ENCODE measurements around the gene NEBL. TPM values are rescaled to one million over a fixed set of nuclear protein-coding genes. Genes with fewer than 3 reads are reported as not detected.

NEBL gene
- total RNA-seq, 2 experiments from 2014 or later, result not detected

DNA sequence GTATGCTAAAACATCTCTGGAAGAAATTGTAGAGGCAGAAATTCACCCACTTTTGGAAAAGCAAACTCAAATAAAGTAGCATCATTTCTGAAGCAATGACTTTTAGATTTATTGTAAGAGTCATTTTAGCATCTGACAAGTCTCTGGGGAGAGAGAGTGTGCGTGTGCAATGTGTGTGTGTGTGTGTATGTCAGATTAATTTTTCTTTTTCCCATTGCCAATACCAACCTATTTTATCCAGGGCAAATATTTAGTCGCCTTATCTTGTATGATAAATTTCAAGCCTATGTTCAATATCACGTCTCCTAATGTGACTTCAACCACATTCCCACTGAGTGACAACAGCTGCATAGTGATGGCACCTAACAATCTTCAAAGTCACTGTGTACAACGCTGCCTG is 101.7 kb downstream of the NEBL start:
- no peak overlapping the region for H3K4me3 Mint-ChIP-seq
- H3K27ac Mint-ChIP-seq, result no peak overlapping the region
- POLR2A ChIA-PET, result no interaction called here
- H3K36me3 Mint-ChIP-seq (ENCODE audit: low read depth), result no peaks in the 10 kb centered on the region
- no peaks in the 10 kb centered on the region for H3K27me3 Mint-ChIP-seq (ENCODE audit: low read depth)
- H3K9me3 Mint-ChIP-seq (ENCODE audit: insufficient read depth), result no peaks in the 10 kb centered on the region
- ATAC-seq, result no peak
- CTCF ChIA-PET, result no interaction called here
- H3K4me1 Mint-ChIP-seq (ENCODE audit: low read depth), result no peaks in the 10 kb centered on the region
- no peak for DNase-seq

DNA sequence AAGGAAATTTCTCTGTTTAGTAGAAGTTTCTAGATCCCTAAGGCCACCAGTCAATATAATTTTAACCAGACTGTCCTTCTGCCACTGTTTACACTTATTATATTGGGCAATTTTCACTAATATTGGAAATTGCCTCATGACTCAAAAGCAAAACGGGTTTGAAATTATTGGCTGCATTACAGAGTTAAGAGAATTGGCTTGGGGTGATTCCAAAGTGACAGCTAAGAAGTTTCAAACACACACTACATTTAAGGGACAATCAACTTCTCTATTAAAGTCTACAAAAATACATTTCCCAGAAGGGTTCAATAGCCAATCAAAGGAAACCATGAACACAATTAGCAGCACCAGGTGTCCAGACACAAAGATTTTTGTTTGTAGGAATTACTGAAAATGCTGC is 111.9 kb downstream of the NEBL start:
- Mint-ChIP-seq H3K4me1 (ENCODE audit: low read depth) (no peaks in the 10 kb centered on the region), H3K9me3 (ENCODE audit: insufficient read depth) (peaks cover 4% of the 10 kb centered on the region), H3K36me3 (ENCODE audit: low read depth) (no peaks in the 10 kb centered on the region), H3K27ac (no peak overlapping the region), H3K27me3 (ENCODE audit: low read depth) (no peaks in the 10 kb centered on the region), H3K4me3 (no peak overlapping the region)
- no peak for DNase-seq
- ATAC-seq, result no peak
- POLR2A ChIA-PET, result no interaction called here
- CTCF ChIA-PET, result no interaction called here

DNA sequence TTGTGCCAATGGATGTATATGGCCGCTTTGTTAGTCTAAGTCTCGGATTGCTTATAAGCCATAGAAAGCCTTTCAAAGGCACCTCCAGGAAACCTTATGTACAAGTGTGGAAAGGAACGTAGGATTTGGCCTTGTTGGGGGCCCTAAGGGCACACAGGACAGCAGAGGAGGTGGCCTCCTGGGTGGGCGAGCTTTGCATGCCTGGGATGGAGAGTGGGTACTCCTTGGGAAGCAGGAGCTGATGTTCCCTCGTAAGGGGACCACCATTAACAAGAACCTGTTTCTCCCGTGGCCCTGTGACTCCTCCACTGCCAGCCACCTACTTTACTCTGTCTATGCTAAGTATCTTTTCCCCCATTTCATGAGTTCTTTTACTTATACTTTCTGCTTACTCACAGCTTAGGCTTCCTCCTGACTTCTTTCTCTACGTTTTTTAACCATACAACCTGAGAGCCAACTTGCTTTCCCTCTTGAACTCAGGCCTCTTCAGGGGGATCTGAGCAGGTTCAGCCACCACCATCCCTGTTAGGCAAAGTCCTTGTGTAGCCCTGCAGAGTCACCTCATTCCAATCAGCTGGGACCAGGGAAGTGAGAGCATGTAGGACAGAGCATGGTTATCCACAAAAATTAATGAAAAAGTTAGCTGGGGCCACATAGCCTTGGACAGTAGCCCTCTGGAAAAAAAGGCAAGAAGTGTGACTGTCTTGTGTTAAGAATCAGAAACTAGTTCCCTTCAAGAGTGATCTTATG is 118.9 kb downstream of the NEBL start:
- no peaks in the 10 kb centered on the region for H3K4me1 Mint-ChIP-seq (ENCODE audit: low read depth)
- H3K27ac Mint-ChIP-seq, result no peak overlapping the region
- CTCF ChIA-PET, result no interaction called here
- H3K27me3 Mint-ChIP-seq (ENCODE audit: low read depth), result no peaks in the 10 kb centered on the region
- no peaks in the 10 kb centered on the region for H3K36me3 Mint-ChIP-seq (ENCODE audit: low read depth)
- POLR2A ChIA-PET, result no interaction called here
- ATAC-seq (no peak), DNase-seq (no peak)
- H3K4me3 Mint-ChIP-seq, result no peak overlapping the region
- no peaks in the 10 kb centered on the region for H3K9me3 Mint-ChIP-seq (ENCODE audit: insufficient read depth)

DNA sequence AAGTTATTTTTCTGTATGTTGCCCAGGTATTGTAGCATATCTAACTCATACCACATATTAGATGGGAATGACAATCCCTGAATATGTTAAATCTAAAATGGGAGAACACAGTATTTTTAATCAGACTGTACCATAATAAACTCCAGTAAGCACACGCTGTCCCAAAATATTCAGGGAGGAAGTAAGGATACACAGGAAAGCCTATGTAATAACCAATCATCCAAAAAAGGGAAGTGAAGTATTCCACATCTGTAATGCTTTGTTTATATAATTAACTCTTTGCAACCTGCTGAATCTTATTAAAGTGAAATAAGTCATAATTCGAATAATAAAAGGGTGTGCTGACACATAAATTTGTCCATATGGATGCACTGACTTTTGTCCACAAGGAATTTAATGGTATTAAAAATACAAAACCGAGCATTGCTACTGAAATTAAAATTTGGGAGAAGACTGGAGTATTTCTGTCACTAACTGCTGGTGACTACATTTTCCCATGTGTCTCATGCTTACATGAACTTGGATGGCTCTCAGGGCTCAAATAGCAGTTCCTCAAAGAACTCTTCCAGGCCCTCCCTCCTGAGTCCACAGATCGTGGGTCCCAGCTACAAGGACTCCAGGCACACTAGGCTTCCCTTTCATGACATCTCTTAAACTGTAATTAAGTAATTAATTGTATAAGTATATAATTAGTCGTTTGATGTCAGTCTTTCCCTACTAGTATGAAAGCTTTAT is 120.6 kb downstream of the NEBL start:
- DNase-seq (no peak), ATAC-seq (no peak)
- no peak overlapping the region for H3K4me3 Mint-ChIP-seq
- H3K9me3 Mint-ChIP-seq (ENCODE audit: insufficient read depth), result no peaks in the 10 kb centered on the region
- ChIA-PET CTCF (no interaction called here), POLR2A (no interaction called here)
- H3K27me3 Mint-ChIP-seq (ENCODE audit: low read depth), result no peaks in the 10 kb centered on the region
- H3K4me1 Mint-ChIP-seq (ENCODE audit: low read depth), result no peaks in the 10 kb centered on the region
- H3K36me3 Mint-ChIP-seq (ENCODE audit: low read depth), result no peaks in the 10 kb centered on the region
- H3K27ac Mint-ChIP-seq, result no peak overlapping the region

DNA sequence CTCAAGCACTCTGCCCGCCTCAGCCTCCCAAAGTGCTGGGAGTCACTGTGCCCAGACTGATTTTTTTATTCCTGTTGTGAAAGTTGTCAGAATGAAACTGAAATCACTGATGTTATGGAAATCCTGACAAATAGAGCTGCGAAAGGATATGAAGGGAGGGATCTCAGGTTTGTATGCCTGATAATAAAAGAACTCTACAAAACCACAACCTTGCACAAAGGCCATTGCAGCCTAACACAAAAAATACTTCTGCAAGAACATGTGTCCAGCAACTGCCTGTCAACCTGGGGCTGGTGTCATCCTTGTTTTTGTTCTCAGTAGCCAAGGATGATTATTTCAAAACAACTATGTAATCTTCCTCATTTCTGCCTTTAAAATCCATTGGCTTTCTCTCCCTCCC is 126.1 kb downstream of the NEBL start:
- DNase-seq, result no peak
- no peak for ATAC-seq
- ChIA-PET CTCF (no interaction called here), POLR2A (no interaction called here)
- H3K27me3 Mint-ChIP-seq (ENCODE audit: low read depth), result no peaks in the 10 kb centered on the region
- H3K4me1 Mint-ChIP-seq (ENCODE audit: low read depth), result no peaks in the 10 kb centered on the region
- no peak overlapping the region for H3K4me3 Mint-ChIP-seq
- H3K36me3 Mint-ChIP-seq (ENCODE audit: low read depth), result no peaks in the 10 kb centered on the region
- H3K9me3 Mint-ChIP-seq (ENCODE audit: insufficient read depth), result no peaks in the 10 kb centered on the region
- no peak overlapping the region for H3K27ac Mint-ChIP-seq

DNA sequence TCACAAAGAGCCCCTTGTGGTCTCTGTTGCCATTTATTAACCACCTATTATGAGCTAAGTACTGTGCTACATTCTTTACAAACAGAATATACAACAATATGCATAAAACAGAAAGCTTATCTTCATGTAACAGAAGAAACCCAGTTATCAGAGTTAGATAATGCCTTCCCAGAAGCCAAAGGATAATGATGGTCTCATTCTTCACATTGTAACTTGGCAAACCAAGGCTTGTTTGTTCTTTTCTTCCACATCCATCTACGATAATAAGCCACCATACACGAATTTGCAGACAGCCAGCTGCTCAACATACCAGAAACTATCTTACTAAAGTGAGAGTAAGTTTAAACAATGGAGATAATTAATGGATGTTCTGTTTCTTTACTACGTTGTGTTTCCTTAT is 127.6 kb downstream of the NEBL start:
- DNase-seq (no peak), ATAC-seq (no peak)
- ChIA-PET POLR2A (no interaction called here), CTCF (no interaction called here)
- no peaks in the 10 kb centered on the region for H3K9me3 Mint-ChIP-seq (ENCODE audit: insufficient read depth)
- H3K36me3 Mint-ChIP-seq (ENCODE audit: low read depth), result no peaks in the 10 kb centered on the region
- H3K27ac Mint-ChIP-seq, result no peak overlapping the region
- H3K27me3 Mint-ChIP-seq (ENCODE audit: low read depth), result no peaks in the 10 kb centered on the region
- no peaks in the 10 kb centered on the region for H3K4me1 Mint-ChIP-seq (ENCODE audit: low read depth)
- no peak overlapping the region for H3K4me3 Mint-ChIP-seq

DNA sequence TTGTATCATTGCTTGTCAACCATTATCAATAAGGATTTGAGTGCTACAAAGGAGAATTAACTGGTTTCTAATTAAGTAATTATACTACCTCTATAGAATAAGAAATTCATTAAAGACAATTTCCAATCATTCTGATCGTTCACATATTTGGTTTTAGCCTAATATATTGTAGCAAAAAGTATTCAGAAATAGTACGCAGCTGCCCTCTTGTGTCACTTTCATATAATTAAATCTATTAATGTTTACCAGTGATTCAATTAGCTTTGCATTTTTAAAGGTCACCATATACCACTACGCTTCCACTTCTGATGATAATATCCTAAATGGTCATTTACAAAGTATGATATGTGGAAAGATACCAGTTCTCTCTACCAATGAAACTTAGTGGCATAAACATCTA is 128.3 kb downstream of the NEBL start:
- ChIA-PET CTCF (no interaction called here), POLR2A (no interaction called here)
- Mint-ChIP-seq H3K4me1 (ENCODE audit: low read depth) (no peaks in the 10 kb centered on the region), H3K27me3 (ENCODE audit: low read depth) (no peaks in the 10 kb centered on the region), H3K4me3 (no peak overlapping the region), H3K27ac (no peak overlapping the region), H3K9me3 (ENCODE audit: insufficient read depth) (no peaks in the 10 kb centered on the region), H3K36me3 (ENCODE audit: low read depth) (no peaks in the 10 kb centered on the region)
- no peak for ATAC-seq
- DNase-seq, result no peak

DNA sequence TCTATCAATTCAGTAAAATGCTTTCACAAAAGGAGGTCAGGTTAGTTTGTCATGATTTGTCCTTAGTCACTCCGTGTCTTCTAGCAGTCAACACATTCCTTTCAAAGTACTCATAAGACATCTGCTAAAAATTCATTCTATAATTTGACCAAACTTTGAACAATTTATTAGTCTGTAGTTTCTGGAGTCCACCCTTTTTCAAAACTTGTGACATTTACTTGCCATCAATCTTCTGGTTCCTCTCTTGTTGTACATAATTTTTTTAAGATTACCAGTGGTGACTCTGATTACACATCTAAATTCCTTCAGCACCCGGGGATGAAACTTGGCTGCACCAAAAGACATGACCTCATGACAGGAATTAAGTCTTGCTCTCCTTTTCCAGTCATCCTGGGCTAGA is 130.1 kb downstream of the NEBL start:
- no peak overlapping the region for H3K27ac Mint-ChIP-seq
- no peaks in the 10 kb centered on the region for H3K36me3 Mint-ChIP-seq (ENCODE audit: low read depth)
- DNase-seq, result no peak
- H3K27me3 Mint-ChIP-seq (ENCODE audit: low read depth), result no peaks in the 10 kb centered on the region
- ATAC-seq, result no peak
- H3K9me3 Mint-ChIP-seq (ENCODE audit: insufficient read depth), result no peaks in the 10 kb centered on the region
- POLR2A ChIA-PET, result no interaction called here
- no peak overlapping the region for H3K4me3 Mint-ChIP-seq
- H3K4me1 Mint-ChIP-seq (ENCODE audit: low read depth), result no peaks in the 10 kb centered on the region
- CTCF ChIA-PET, result no interaction called here

DNA sequence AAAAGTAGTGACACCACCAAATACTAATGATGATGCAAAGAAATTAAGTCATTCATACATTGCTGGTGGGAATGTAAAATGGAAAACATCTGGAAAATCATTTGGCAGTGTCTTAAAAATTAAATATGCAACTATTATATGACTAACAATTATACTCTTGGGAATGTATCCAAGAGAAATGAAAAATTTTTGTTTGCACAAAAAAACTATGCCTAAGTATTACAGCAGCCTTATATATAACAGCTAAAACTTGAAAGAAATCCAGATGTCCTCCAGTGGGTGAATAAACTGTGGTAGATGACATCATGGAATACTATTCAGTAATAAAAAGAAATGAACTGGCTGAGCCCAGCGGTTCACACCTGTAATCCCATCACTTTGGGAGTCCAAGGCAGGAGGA is 132.0 kb downstream of the NEBL start:
- ChIA-PET POLR2A (no interaction called here), CTCF (no interaction called here)
- no peaks in the 10 kb centered on the region for H3K36me3 Mint-ChIP-seq (ENCODE audit: low read depth)
- no peak overlapping the region for H3K27ac Mint-ChIP-seq
- no peak for DNase-seq
- H3K27me3 Mint-ChIP-seq (ENCODE audit: low read depth), result no peaks in the 10 kb centered on the region
- no peaks in the 10 kb centered on the region for H3K4me1 Mint-ChIP-seq (ENCODE audit: low read depth)
- H3K4me3 Mint-ChIP-seq, result no peak overlapping the region
- H3K9me3 Mint-ChIP-seq (ENCODE audit: insufficient read depth), result no peaks in the 10 kb centered on the region
- ATAC-seq, result no peak

DNA sequence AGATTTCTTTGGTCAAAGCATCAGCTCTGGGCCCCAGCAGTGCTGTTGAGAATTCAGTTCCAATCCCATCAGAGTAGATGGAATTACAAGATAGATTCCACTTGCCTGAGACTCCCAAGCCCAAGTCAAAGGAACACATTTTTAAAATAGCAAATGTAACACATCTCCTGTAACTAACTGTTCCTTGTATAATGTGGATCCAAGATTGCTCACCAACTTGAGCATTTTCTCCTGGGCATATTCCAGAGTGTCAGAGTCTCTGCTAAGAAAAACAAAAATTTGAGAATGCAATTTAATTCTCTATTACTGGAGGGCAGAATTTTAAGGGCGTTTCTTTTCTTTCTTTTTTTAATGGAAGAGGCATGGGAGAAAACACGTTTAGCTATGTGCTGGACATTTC is 136.7 kb downstream of the NEBL start:
- Mint-ChIP-seq H3K4me1 (ENCODE audit: low read depth) (no peaks in the 10 kb centered on the region), H3K9me3 (ENCODE audit: insufficient read depth) (peaks cover 8% of the 10 kb centered on the region), H3K27ac (no peak overlapping the region), H3K27me3 (ENCODE audit: low read depth) (no peaks in the 10 kb centered on the region), H3K36me3 (ENCODE audit: low read depth) (no peaks in the 10 kb centered on the region), H3K4me3 (no peak overlapping the region)
- ATAC-seq (no peak), DNase-seq (no peak)
- POLR2A ChIA-PET, result no interaction called here
- CTCF ChIA-PET, result no interaction called here

DNA sequence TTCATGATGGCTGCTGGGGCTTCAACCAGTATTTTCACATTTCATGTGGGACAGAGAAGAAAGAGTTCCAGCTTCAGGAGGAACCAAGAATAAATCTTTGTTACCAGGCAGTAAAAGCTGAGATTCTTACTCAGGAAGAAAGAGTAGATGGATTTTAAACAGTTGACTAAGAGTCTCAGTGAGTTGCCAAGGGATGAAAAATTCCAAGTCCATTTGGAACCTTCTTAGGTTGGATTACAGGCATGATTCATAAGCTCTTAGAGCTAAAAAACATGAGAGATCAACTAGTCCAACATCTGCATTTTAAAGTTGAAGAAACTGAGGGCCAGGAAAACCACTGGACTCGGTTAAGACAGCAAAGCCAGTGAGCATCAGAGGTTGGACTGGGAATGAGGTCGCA is 148.6 kb downstream of the NEBL start:
- Mint-ChIP-seq H3K27me3 (ENCODE audit: low read depth) (no peaks in the 10 kb centered on the region), H3K9me3 (ENCODE audit: insufficient read depth) (peaks cover 28% of the 10 kb centered on the region), H3K4me1 (ENCODE audit: low read depth) (no peaks in the 10 kb centered on the region), H3K4me3 (no peak overlapping the region), H3K27ac (no peak overlapping the region), H3K36me3 (ENCODE audit: low read depth) (no peaks in the 10 kb centered on the region)
- DNase-seq (no peak), ATAC-seq (no peak)
- CTCF ChIA-PET, result no interaction called here
- POLR2A ChIA-PET, result no interaction called here

DNA sequence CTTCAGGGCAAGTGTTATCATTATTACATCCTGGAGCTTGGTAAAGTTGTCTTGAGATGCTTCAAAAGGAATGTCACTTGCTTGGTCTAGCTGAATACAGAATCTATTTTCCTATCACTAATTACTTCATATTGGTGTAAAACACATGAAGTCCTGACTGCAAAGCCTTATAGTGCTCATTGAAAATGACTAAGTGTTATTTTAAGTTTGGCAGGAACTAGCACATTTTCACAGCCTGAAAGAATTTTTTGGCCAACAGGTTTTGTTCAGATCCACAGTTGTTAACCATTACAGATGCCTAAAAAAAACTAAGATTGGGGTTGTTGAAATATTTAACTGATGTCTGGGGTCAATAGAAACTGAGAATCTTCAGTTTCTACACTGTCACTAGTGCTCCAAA is 149.3 kb downstream of the NEBL start:
- H3K36me3 Mint-ChIP-seq (ENCODE audit: low read depth), result no peaks in the 10 kb centered on the region
- peaks cover 28% of the 10 kb centered on the region for H3K9me3 Mint-ChIP-seq (ENCODE audit: insufficient read depth)
- POLR2A ChIA-PET, result no interaction called here
- CTCF ChIA-PET, result no interaction called here
- ATAC-seq (no peak), DNase-seq (no peak)
- H3K4me3 Mint-ChIP-seq, result no peak overlapping the region
- H3K4me1 Mint-ChIP-seq (ENCODE audit: low read depth), result no peaks in the 10 kb centered on the region
- no peaks in the 10 kb centered on the region for H3K27me3 Mint-ChIP-seq (ENCODE audit: low read depth)
- no peak overlapping the region for H3K27ac Mint-ChIP-seq

DNA sequence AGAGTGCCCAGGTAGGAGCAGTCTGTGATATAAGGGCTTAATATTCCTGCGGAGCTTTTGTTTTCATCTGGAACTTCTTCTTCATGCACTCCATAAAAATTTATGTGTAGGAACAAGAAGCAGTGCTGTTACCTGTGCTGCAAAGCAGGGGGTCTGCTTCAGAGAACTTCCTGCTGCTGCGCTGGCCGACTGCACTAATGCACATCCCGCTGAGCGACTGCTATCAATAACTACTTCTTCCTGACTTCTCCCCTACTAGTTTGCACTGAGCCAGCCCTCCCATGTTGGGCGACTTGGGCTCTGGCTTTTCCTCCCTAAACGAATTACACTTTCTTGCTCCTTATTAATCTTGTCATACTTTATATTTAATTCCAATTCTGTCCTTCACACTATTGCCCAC is 150.3 kb downstream of the NEBL start:
- ChIA-PET CTCF (no interaction called here), POLR2A (no interaction called here)
- Mint-ChIP-seq H3K9me3 (ENCODE audit: insufficient read depth) (peaks cover 28% of the 10 kb centered on the region), H3K27ac (no peak overlapping the region), H3K36me3 (ENCODE audit: low read depth) (no peaks in the 10 kb centered on the region), H3K4me1 (ENCODE audit: low read depth) (no peaks in the 10 kb centered on the region), H3K4me3 (no peak overlapping the region), H3K27me3 (ENCODE audit: low read depth) (no peaks in the 10 kb centered on the region)
- ATAC-seq, result no peak
- no peak for DNase-seq
